Bone marrow (tissue), 2 donors: ENCODE results near the gene RPP40.

Experiments
- DNase-seq, 2 donors: peaks; one replicate each; lab custom pipeline; 2025; lab: John Stamatoyannopoulos, UW

The RPP40 gene

DNA sequence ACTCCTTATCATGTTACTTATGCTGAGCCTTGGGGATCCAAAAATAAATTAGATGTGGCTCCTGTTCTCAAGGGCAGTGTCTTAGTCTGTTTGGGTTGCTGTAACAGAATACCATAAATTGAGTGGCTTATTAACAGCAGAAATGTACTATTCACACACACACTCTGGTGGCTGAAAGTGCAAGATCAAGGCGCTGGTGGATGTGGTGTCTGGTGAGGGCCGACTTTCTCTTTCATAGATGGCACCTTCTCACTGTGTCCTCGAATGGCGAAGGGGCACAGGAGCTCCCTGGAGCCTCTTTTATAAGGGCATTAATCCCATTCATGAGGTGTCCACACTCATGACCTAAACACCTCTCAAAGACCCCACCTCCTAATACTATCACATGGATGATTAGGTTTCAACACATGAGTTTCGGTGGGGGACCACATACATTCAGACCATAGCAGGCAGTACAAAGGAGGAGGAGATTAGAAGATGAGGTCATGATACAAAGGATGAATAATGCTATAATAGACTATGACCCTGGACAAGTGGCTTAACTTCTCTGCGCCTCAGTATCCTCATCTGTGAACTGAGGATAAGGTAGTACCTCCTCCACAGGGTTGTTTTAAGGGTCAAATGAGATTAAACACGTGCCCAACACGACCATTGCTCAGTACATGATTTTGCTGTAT is 34.1 kb downstream of the RPP40 start:
- DNase-seq, result no peak

DNA sequence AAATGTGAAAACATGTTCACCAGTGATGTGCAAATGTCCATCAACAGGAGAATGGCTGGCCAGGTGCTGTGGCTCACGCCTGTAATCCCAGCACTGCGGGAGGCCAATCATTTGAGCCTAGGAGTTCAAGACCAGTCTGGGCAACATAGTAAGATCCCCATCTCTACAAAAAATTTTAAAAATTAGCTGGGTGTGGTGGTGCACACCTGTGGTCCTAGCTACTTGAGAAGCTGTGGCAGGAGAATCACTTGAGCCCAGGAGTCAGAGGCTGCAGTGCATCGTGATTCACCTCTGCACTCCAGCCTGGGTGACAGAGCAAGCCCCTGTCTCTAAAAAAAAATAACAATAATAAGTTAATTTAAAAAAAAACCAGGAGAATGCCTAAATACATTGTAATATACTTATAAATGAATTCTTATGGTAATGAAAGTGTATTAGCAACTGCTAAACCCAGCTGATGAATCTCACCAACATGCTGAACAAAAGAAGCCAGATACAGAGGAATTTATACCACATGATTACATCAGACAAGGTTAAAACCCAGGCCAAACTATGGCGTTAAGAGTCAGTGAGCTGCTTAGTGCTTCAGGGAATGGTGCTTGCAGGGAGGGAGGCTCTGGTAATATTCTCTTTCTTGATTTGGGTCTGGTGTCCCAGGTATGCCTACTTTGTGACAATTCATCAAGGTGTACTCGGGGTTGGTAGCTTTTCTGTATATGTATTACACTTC is 36.4 kb downstream of the RPP40 start:
- no peak for DNase-seq

DNA sequence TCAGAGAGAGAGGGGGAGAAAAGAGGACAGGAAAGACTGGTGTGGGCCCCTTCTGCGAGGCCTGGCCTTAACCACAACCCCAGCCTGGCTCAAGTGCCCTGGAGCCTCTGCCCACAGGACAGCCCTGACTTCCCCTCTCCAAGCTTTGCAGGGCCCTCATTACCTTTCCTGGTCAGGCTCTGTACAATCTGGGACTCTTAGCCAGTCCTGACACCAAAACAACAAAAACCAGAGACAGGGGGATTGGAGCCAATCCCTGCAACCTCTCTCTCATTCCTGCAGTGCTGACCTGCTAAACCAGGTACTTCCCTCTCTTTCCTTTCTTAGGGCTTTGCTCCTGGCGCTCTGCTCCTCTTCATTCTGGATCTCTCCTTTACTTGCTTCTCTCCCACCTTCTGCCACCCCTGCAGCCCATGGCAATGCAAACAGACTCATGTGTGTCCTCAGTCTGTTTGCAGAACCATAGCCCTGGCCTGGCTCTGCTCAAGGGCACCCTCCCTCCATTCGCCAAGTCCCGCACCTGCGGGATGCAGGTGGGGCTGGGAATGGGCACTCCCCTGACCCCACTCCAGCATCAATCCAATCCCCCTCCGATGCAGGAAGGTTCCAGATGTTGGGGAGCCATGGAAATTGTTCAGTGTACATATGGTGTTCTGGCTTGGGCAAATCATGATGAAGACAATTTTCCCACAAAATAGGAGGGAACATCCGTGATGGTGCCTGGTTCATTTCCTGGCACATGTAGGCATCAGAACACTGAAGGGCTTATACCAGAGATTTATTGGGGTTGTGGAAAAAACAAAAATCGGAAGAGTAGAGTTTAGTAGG is 38.1 kb downstream of the RPP40 start:
- no peak for DNase-seq

DNA sequence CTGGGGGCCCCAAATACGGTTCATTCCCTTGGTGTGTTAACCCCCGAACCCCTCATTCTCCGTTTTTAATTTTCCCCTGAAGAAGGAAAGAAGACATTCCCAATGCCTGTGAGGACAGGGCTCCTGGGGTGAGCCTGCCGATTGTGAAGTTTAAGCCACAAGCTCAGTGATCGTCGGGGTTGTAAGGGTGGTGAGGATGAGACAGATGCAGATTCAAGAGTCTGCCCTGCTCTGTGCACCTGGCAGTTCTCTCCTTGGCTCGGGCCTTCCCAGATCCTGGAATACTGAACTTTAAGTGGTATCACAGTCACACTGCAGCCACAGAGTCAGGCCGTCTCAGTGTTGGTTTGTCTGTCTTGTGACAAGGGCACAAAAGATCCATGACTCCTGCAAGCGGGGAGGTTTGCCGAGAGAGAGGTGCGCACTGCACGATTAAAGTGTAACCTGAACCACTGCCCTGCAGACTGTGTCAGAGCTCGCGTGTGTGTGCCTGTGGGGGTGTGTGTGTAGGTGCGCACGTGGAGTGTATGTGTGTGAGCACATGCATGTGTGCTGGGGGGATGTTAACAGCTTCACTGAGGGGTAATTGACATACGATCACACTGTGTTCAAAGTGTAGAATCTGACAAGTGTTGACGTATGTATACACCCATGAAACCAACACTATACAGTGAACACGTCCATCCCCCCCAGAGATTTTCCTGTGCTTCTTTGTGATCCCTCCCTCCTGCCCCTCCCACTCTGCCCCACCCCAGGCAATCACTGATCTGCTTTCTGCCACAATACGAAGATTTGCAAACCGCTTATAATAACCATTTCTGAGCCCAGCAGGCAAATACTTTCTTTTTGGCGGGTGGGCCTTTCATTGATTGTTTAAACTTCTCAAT is 38.9 kb downstream of the RPP40 start:
- no peak for DNase-seq

DNA sequence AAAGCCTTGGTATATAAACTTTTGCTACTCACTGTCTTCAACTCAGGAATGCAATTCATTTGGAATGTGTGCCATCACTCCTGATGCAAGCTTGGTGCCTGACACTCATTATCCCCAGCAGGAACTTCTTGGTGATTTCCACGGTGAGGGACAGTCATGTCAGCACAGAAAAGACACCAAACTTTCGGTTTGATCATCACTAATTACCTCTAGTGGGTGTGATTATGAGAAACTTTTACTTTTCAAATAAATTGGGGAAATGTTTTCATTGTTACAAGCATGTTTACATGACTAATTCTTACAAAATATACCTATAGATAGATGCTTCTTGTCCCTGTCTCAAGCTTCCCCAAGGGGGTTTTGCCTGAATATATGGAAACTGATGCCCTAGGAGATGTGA is 40.9 kb downstream of the RPP40 start:
- no peak for DNase-seq

DNA sequence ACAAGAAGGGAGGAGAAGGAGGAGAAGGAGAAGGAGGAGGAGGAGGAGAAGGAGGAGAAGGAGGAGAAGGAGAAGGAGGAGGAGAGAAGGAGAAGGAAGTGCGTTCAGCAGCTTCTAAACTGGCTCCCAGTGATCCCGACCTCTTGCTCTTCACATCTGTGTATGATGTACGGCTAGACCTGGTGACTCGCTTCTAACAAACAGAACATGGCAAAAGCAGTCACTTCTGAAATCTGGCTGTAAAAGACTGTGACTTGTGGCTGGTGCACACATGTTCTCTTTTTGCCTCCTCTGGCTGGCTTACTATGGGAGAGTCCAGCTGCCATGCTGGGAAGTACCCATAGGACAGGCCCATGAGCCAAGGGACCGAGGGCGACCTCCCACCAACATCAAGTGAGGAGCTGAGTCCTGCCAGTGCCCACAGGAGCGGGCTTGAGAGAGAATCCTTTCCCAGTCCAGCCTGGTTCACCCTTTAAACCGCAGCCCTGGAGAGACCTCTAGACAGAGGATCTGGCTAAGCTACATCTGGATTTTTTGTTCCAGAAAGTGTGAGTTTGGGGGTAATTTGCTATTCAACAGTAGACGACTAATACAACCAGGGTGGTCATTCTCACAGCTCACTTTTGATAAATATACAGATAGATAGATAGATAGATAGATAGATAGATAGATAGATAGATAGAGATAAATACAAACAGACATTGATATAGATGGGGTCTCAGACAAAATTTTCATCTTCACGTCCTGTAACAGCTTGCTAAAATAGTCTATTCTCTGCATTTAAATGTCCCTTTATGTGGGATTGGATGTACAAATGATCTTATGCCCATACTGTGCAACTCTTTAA is 42.3 kb downstream of the RPP40 start:
- no peak for DNase-seq

DNA sequence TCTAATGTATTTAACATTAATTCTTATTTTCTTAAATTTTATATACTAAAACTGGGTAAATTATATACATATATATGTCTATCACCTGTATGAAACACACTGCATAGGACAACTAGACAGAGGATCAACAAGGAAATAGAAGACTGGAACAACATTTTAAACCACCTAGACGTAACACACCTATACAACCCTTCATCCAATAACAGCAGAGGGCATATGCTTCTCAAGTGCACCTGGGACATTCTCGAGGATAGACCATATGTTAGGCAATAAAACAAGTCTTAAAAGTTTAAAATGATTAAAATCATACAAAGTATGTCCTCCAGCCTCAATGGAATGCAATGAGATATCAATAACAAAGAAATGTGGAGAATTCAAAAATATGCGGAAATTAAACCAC is 45.2 kb downstream of the RPP40 start:
- no peak for DNase-seq

DNA sequence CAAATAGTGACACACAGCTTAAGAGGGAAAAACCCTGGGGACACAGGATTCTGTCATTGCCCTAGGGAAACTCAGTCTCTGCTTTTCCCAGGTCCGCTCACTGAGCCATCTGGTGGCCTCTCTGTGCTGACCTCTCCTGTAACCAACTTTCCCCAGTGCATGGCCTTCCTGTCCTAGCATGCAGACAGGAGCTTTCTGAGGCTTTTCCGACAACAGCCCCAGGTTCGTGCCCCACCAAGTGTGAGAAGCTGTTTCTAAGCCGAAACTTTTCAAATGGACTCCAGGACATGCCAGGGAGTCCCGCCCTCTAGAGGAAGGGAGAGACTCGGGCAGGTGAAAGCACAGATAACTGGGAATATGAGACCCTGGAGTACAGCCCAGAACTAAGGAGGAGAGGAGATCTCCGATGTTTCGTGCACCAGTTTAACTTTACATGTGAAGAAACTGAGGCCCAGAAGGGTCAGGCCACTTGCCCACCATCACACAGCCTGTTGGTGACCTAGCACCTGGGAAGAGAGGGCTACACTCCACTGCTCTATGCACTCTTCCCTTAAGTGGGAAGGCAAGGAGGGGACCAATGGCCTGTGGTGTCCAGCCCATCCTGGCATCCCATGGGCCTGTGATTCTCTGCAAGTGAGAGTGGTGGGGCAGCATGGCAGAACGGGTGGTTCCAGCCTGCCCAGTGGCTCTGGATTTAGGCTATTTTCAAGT is 46.2 kb downstream of the RPP40 start:
- no peak for DNase-seq

DNA sequence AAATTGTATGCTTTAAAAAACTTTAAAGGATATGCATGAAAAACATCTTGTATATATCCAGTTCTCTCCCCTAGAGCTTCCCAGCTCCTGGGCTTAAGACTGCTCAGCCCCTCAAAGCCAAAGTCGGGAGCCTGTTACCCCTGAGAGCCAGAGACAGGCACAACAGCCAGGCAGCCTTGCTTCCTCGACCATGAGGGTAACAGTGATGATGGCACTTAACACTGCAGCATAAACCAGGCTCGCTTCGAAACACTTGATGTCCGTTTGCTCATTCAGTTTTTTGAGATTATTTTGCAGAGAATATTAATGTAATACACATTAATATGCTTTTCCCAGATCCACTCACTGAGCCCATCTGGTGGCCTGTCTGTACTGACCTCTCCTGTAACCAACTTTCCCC is 47.2 kb downstream of the RPP40 start:
- no peak for DNase-seq

DNA sequence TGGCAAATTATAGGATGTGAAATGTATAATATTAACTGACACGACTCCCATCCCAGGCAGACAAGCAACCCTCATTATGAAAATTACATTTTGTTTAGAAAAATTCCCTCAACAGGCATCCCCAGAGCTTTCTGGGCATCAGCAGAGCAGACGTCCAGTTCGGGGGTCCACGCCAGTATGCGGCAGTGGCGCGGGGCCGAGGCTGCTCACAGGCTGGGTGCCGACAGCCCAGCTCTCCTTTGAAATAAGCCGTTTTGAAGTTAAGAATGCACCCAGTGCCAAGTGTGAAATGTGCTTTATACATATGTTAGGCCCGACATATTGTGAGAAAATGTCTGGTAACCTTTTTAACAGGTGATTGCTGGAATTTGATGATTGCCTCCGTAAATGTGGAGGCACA is 50.4 kb downstream of the RPP40 start:
- no peak for DNase-seq

DNA sequence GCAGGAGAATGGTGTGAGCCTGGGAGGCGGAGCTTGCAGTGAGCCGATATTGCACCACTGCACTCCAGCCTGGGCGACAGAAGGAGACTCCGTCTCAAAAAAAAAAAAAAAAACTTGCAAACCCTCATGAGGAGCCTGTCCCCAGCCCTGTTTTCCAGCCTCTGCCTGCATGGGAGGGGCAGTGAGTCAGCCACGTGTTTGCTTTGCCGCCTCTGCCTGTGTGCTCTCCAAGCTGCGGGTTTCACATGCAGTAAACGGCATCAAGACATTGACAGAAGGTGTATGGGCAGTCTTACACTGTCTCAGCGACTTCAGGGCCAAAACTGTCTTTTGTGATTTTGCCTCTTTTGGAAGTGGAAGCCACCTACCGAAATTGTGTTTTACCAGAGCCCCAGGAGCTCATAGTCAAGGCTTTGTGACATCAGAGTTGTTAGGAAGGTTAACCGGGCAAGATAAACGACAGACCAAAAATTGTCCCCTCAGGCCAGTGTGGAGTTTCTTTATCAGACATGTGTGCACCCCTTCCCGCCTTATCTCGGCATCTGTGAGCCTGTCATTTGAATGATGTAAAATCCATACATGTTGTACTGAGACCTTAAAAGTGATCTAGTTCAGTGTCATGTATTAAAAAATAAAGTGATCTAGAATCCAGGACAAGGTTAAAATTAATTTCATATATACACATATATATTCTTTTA is 52.9 kb downstream of the RPP40 start:
- DNase-seq, result no peak

DNA sequence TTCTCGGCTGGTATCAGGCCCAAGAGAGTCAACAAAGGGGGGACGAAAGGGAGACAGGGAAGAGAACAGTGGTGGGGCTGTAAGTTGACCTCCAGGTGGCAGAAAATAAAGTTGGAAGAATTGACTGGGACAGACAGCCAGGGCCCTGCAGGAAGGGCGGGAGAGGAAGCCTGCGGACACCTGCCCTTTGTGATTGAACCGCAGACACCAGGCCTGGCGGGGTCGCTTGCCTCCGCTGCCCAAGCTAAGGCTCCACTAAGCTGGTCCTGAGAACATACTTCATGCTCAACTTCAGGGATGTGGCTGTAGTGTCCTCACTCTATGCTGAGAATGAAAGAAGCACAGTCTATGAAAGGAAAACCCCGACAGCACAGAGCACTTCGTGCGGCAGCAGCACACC is 53.8 kb downstream of the RPP40 start:
- no peak for DNase-seq

DNA sequence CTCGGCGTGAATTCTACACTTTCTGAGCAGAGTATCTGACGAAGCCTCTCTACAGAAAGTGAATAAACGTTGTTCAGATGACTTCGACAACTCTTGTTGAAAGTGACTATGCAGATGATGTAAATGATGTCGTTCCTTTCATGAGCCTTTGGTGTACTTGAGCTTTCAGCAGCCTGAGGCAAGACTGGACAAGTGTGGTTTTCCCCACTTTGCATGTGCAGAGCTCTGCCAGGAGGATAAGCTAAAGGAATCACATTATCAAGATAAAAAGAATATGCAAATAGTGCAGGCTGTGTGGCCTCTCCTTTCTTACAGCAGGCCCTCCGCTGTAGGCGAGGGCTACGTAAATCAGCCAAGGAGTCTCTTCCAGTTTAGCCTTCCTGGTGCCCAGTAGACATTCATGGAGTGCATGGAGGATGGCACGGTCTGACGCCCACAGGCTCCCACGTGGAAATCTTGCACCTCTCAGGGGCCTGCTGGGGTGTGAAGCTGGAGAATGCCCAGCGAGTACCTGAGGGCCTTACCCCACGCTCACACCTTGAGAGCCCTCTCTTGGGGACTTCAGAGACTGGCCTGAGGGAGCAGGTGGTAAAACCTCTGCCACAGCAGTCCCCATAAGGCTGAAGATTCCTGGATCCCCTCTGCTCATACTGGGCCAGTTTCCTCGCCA is 54.9 kb downstream of the RPP40 start:
- no peak for DNase-seq

DNA sequence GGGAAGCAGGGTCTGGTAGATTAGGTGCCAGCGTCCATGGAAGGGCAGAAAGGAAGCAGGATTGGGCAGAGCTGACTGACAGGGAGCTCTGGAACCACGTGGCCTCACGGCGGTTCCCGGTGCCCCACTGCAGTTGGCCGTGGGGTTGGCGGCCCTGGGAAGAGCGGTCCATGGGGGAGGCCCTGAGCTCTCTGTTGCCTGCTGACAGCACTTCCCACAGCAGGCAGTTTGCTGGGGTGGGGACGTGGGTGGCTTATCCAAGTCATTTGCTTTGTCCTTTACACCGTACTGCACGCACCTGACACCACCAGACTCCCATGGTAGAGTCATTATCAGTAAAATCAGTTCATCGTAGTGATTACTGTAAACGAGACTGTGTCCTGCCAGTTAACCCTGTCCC is 56.1 kb downstream of the RPP40 start:
- no peak for DNase-seq

DNA sequence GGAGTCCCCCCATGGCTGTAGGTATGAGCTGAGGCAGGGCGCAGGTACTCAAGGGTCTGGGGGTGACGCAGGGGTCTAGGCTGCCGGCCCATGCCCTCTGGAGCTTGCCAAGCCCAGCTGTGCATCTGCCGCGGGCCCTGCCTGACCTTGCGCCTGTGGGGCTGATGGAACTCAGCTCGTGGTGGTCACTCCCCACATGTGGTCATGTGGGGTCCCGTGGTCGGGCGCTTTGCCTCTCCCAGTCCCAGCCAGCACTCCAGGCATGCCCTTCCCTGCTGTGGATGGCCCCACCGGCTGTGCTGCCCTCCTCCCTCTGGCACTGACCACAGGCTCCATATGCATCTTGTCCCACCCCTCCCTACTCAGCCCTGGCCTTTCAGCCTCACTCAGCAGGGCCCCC is 57.3 kb downstream of the RPP40 start:
- DNase-seq, result no peak
